ENCODE data around the gene DMRT1.

Gene DMRT1

GRCh38 chr9:1005043-1005667 is 163.7 kb downstream of the DMRT1 start:
- FAIRE-seq = no peak

- no peak for FAIRE-seq
Observed at GRCh38 chr9:1007312-1007711, 165.8 kb downstream of the DMRT1 start.

GRCh38 chr9:1008216-1008615 is 166.7 kb downstream of the DMRT1 start:
- no peak for FAIRE-seq

GRCh38 chr9:1009101-1009707 is 167.7 kb downstream of the DMRT1 start:
- no peak for FAIRE-seq

- FAIRE-seq = no peak
Observed at GRCh38 chr9:1013021-1013420, 171.5 kb downstream of the DMRT1 start.

GRCh38 chr9:1014225-1014624 is 172.7 kb downstream of the DMRT1 start:
- FAIRE-seq = no peak

GRCh38 chr9:1014640-1015039 is 173.1 kb downstream of the DMRT1 start:
- FAIRE-seq = no peak

- no peak for FAIRE-seq
Observed at GRCh38 chr9:1018121-1018520, 176.6 kb downstream of the DMRT1 start.

All from colon (tissue), 2 donors.